ENCODE measurements around the gene PLCD3.

- no peak for TF ChIP-seq CTCF (IDR thresholded peaks at IDR 0.05 in 4 of 5, conservative IDR thresholded peaks at IDR 0.05 in 1 of 5)
- TF ChIP-seq POLR2A (IDR thresholded peaks at IDR 0.05), result no peak
These were observed 5.1 kb downstream of the PLCD3 start for GRCh38 chr17:45127207-45127547.

Data from gastrocnemius medialis (tissue), 4 donors.